Body of pancreas (tissue), 4 donors: ENCODE measurements around the gene FAM199X.

Experiments
- POLR2A ChIP-seq, 3 donors: fragments of 450-650 bp; IDR thresholded peaks; one replicate each; pipeline ENCODE4 v1.6.1; 2016; ENCODE audit warnings: antibody characterized with exemption in 3 of 3, mild to moderate bottlenecking in 2 of 3
- TF ChIP-seq, protein P1 (sequence below), 7 experiments: fragments of 450-650 bp in 4 of 7; fragments of 200-600 bp in 3 of 7; sonication (generic) in 3 of 7; IDR thresholded peaks; one replicate each; pipeline ENCODE4 v1.5.1; 2016 to 2019; ENCODE audit warnings: antibody characterized with exemption in 7 of 7

- TF ChIP-seq, protein P1, sequence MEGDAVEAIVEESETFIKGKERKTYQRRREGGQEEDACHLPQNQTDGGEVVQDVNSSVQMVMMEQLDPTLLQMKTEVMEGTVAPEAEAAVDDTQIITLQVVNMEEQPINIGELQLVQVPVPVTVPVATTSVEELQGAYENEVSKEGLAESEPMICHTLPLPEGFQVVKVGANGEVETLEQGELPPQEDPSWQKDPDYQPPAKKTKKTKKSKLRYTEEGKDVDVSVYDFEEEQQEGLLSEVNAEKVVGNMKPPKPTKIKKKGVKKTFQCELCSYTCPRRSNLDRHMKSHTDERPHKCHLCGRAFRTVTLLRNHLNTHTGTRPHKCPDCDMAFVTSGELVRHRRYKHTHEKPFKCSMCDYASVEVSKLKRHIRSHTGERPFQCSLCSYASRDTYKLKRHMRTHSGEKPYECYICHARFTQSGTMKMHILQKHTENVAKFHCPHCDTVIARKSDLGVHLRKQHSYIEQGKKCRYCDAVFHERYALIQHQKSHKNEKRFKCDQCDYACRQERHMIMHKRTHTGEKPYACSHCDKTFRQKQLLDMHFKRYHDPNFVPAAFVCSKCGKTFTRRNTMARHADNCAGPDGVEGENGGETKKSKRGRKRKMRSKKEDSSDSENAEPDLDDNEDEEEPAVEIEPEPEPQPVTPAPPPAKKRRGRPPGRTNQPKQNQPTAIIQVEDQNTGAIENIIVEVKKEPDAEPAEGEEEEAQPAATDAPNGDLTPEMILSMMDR (IDR thresholded peaks at IDR 0.05) = no peak
- no peak for TF ChIP-seq POLR2A (IDR thresholded peaks at IDR 0.05)
These were observed 17.4 kb downstream of the FAM199X start for GRCh38 chrX:104183685-104184084.
